MCF 10A (cell line): Measurements from ENCODE around the gene CPED1. TPM values are rescaled to one million over a fixed set of nuclear protein-coding genes. Genes with fewer than 3 reads are reported as not detected.

Experiments used
- BruUV-seq: library from RNA; stranded (reverse); fragments of 400-500 nt; replicated peaks from 2 replicates; lab custom pipeline; 2021; lab: Mats Ljungman, UMichigan
- CTCF ChIA-PET: fragments of 300-600 bp; sonication (Branson Sonifier 250); formaldehyde crosslinking; extraction: SDS; loops from one replicate; lab custom pipeline; 2021; ENCODE audit warnings: antibody characterized with exemption, inconsistent platforms; lab: Yijun Ruan, JAX
- POLR2A ChIA-PET: fragments of 300-600, 350-650 bp; sonication (Branson Sonifier 250); formaldehyde crosslinking; extraction: SDS; loops from one replicate; lab custom pipeline; 2020; ENCODE audit warnings: antibody characterized with exemption, inconsistent platforms; lab: Yijun Ruan, JAX
- DNase-seq: peaks from one replicate; pipeline ENCODE4 v3.0.0-alpha.2; 2018; ENCODE audit not compliant: unreplicated experiment
- H3K27ac Mint-ChIP-seq: one replicate; pipeline ENCODE4 v1.8.0; 2022; ENCODE audit warnings: mild to moderate bottlenecking, low read depth, mixed read lengths; ENCODE audit not compliant: unreplicated experiment
- H3K27me3 Mint-ChIP-seq: one replicate; pipeline ENCODE4 v1.8.0; 2022; ENCODE audit warnings: mixed read lengths; ENCODE audit not compliant: insufficient read depth, unreplicated experiment
- H3K36me3 Mint-ChIP-seq: one replicate; pipeline ENCODE4 v1.8.0; 2022; ENCODE audit warnings: mild to moderate bottlenecking, moderate library complexity, mixed read lengths; ENCODE audit not compliant: insufficient read depth, unreplicated experiment
- H3K4me1 Mint-ChIP-seq: one replicate; pipeline ENCODE4 v1.8.0; 2022; ENCODE audit warnings: mixed read lengths; ENCODE audit not compliant: insufficient read depth, unreplicated experiment
- H3K4me3 Mint-ChIP-seq: one replicate; pipeline ENCODE4 v1.8.0; 2022; ENCODE audit warnings: mild to moderate bottlenecking, moderate library complexity, mixed read lengths; ENCODE audit not compliant: unreplicated experiment
- H3K9me3 Mint-ChIP-seq: one replicate; pipeline ENCODE4 v1.8.0; 2022; ENCODE audit warnings: mixed read lengths; ENCODE audit not compliant: unreplicated experiment
- intact Hi-C: fragments of 100-400 bp; cut with micrococcal nuclease; formaldehyde crosslinking; loops from 2 replicates; pipeline ENCODE4 v1.14.1; 2022
- total RNA-seq: library from RNA; stranded (reverse); gene quantifications from 2 replicates; pipeline ENCODE4 v1.2.3, GENCODE V29; 2022
- TF ChIP-seq, protein P1 (sequence below): fragments of 200-600 bp; IDR thresholded peaks from one replicate; pipeline ENCODE4 v1.8.0; 2022; ENCODE audit warnings: antibody characterized with exemption, mild to moderate bottlenecking; ENCODE audit not compliant: unreplicated experiment

Gene CPED1
- total RNA-seq, 1 experiment from 2014 or later, result not detected

DNA sequence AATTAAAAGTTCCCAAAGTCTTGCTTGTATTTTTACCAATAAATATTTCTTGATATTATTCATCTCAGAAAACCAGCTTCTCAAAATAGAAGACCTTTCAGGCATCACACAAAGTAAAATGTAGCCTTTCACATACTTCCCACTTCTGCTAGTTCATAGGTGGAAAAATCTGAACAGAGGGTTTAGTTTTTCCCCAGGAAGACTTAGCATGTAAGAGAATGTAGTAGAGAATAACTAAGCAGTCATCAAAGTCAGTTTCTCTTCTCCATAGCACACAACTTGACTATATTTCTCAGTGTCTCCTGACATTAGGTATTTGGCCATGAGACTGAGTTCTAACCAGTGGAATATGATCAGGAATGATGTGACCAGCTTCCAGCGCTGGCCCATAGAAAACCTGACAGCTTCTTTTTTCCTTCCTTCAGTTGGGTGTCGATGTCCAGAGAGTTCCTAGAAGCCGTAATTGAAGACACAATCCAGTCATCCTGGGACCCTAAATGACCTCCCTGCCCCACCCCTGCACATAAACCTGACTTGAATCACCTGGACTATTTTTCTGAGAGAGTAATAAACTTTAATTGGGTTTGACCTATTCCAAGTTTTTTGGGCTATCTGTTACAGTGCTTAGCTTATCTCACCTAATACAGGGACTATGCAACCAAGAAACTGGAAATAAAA, 272.8 kb downstream of the CPED1 start:
- POLR2A ChIA-PET, result no interaction called here
- no TSS peak for BruUV-seq
- CTCF ChIA-PET, result interaction anchor here (1.2 kb wide), 1 partner anchor 180 kb away, joined by 4 read pairs; no protein-coding TSS in a partner anchor
- peaks cover 20% of the 10 kb centered on the region for H3K27me3 Mint-ChIP-seq
- no peak overlapping the region for H3K27ac Mint-ChIP-seq
- H3K4me3 Mint-ChIP-seq, result no peak overlapping the region
- no peaks in the 10 kb centered on the region for H3K4me1 Mint-ChIP-seq
- DNase-seq, result no peak
- TF ChIP-seq, protein P1, sequence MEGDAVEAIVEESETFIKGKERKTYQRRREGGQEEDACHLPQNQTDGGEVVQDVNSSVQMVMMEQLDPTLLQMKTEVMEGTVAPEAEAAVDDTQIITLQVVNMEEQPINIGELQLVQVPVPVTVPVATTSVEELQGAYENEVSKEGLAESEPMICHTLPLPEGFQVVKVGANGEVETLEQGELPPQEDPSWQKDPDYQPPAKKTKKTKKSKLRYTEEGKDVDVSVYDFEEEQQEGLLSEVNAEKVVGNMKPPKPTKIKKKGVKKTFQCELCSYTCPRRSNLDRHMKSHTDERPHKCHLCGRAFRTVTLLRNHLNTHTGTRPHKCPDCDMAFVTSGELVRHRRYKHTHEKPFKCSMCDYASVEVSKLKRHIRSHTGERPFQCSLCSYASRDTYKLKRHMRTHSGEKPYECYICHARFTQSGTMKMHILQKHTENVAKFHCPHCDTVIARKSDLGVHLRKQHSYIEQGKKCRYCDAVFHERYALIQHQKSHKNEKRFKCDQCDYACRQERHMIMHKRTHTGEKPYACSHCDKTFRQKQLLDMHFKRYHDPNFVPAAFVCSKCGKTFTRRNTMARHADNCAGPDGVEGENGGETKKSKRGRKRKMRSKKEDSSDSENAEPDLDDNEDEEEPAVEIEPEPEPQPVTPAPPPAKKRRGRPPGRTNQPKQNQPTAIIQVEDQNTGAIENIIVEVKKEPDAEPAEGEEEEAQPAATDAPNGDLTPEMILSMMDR, result no peak
- no peaks in the 10 kb centered on the region for H3K9me3 Mint-ChIP-seq
- H3K36me3 Mint-ChIP-seq, result no peaks in the 10 kb centered on the region
- intact Hi-C loops, result no loop called here

DNA sequence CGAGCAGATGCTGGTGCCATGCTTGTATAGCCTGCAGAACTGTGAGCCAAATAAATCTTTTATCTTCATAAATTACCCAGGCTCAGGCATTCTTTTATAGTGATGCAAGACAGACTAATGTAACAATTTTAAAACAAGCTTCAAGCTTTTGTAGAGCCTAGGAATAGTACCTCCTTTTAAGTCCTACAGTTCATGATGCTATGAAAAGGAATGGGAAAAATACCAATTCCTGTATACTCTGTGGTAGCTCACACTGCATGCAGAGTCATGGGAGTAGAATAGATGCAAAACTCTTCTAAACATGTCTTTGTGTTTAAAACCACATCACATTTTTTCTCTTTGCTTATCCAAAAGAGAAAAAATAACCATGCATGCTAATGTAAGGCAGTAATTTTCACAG, 273.7 kb downstream of the CPED1 start:
- CTCF ChIA-PET, result interaction anchor here (1.2 kb wide), 1 partner anchor 181 kb away, joined by 4 read pairs; no protein-coding TSS in a partner anchor
- TF ChIP-seq, protein P1, result no peak
- DNase-seq, result no peak
- POLR2A ChIA-PET, result no interaction called here
- Mint-ChIP-seq H3K4me3 (no peak overlapping the region), H3K27ac (no peak overlapping the region), H3K4me1 (no peaks in the 10 kb centered on the region), H3K36me3 (no peaks in the 10 kb centered on the region), H3K27me3 (peaks cover 21% of the 10 kb centered on the region), H3K9me3 (no peaks in the 10 kb centered on the region)
- intact Hi-C loops, result no loop called here
- BruUV-seq, result no TSS peak

- Mint-ChIP-seq H3K36me3 (no peaks in the 10 kb centered on the region), H3K4me3 (no peak overlapping the region), H3K27me3 (peaks cover 21% of the 10 kb centered on the region), H3K9me3 (no peaks in the 10 kb centered on the region), H3K27ac (no peak overlapping the region), H3K4me1 (no peaks in the 10 kb centered on the region)
- CTCF ChIA-PET, result no interaction called here
- intact Hi-C loops, result no loop called here
- TF ChIP-seq, protein P1, result no peak
- POLR2A ChIA-PET, result no interaction called here
- no peak for DNase-seq
- no TSS peak for BruUV-seq
These were observed 274.5 kb downstream of the CPED1 start for GRCh38 chr7:121262969-121263368.

GRCh38 chr7:121266307-121266894, 277.9 kb downstream of the CPED1 start:
- intact Hi-C loops, result no loop called here
- H3K4me3 Mint-ChIP-seq, result no peak overlapping the region
- no peaks in the 10 kb centered on the region for H3K4me1 Mint-ChIP-seq
- ChIA-PET CTCF (no interaction called here), POLR2A (no interaction called here)
- H3K36me3 Mint-ChIP-seq, result no peaks in the 10 kb centered on the region
- H3K9me3 Mint-ChIP-seq, result no peaks in the 10 kb centered on the region
- H3K27me3 Mint-ChIP-seq, result peaks cover 21% of the 10 kb centered on the region
- DNase-seq, result no peak
- H3K27ac Mint-ChIP-seq, result no peak overlapping the region
- no TSS peak for BruUV-seq
- TF ChIP-seq, protein P1, result no peak
